SJCRH30 (cell line): ENCODE measurements around the gene MYCL. TPM values are rescaled to one million over a fixed set of nuclear protein-coding genes. Genes with fewer than 3 reads are reported as not detected.

Experiments used
- DNase-seq, 2 experiments: peaks; one replicate each; pipeline ENCODE4 v3.0.0-alpha.2; 2015 to 2020
- H3K27ac ChIP-seq: fragments of 250-450 bp; sonication (Bioruptor Pico); 2 replicates; pipeline ENCODE4 v1.5.1; 2020; ENCODE audit warnings: mild to moderate bottlenecking, moderate library complexity
- H3K27me3 ChIP-seq: fragments of 250-450 bp; sonication (Bioruptor Pico); 2 replicates; pipeline ENCODE4 v1.5.1; 2020; ENCODE audit warnings: mild to moderate bottlenecking, moderate library complexity
- H3K36me3 ChIP-seq: fragments of 250-450 bp; sonication (Bioruptor Pico); 2 replicates; pipeline ENCODE4 v1.5.1; 2020; ENCODE audit warnings: mild to moderate bottlenecking, moderate library complexity
- H3K4me1 ChIP-seq: fragments of 250-450 bp; sonication (Bioruptor Pico); 2 replicates; pipeline ENCODE4 v1.5.1; 2020; ENCODE audit warnings: mild to moderate bottlenecking, moderate library complexity
- H3K4me3 ChIP-seq: fragments of 250-450 bp; sonication (Bioruptor Pico); 2 replicates; pipeline ENCODE4 v1.5.1; 2020; ENCODE audit warnings: mild to moderate bottlenecking, moderate library complexity
- H3K9me3 ChIP-seq: fragments of 250-450 bp; sonication (Bioruptor Pico); replicated peaks from 2 replicates; pipeline ENCODE4 v1.5.1; 2020; ENCODE audit warnings: mild to moderate bottlenecking, moderate library complexity
- total RNA-seq: library from RNA; depleted of rRNA; stranded (reverse); fragments of >200 nt; shearing (Covaris generic); gene quantifications from 2 replicates; pipeline ENCODE4 v1.2.3, GENCODE V29; 2014

Gene MYCL
- total RNA-seq, 1 experiment from 2014 or later, result 16.4 TPM

DNA sequence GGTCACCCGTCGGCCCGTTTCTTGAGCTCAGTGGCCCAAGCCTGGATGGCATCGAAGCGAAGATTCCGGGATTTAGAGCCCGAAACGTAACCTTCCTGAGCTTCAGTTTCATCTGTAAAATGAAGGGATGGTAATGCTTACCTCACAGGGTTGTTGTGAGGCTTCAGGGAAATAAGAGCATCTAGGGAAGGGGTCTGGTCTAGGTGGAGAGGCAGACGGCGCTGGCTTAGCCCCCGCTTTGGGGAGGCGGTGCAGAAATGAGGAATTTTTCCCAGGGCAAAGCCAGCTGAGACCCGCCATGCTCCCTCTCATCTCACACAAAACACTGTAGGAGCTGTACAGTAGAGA, 717 bp upstream of the MYCL start:
- H3K27me3 ChIP-seq, result 0 out of 2 replicates have a peak, but pooled peaks cover 9% of the 10 kb centered on the region

DNA sequence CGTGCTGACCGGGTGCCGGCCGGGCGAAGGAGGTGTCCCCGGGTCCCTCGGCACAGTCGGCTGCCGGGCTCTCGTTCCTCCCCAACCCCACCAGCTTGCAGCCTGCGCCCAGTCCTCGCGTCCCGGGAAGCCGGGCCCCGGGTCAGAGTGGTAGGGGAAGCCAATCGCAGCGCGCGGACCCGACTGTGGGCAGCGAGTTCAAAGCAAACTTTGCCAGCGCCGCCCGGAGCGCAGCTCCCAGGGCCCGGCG, 328 bp downstream of the MYCL start:
- DNase-seq, result peak in 1 of 2 experiments; percentile 66
- no peaks in the 10 kb centered on the region for H3K9me3 ChIP-seq
- H3K27ac ChIP-seq, result peak overlapping the region; percentile 39
- H3K36me3 ChIP-seq, result no peaks in the 10 kb centered on the region
- peaks cover 30% of the 10 kb centered on the region for H3K4me1 ChIP-seq
- H3K27me3 ChIP-seq, result 0 out of 2 replicates have a peak, but pooled peaks cover 9% of the 10 kb centered on the region
- H3K4me3 ChIP-seq, result peak overlapping the region; percentile 75

More for the DNA sequence above, 717 bp upstream of the MYCL start:
- H3K4me3 ChIP-seq, result peak overlapping the region; percentile 75
- H3K4me1 ChIP-seq, result peaks cover 23% of the 10 kb centered on the region
- H3K36me3 ChIP-seq, result no peaks in the 10 kb centered on the region
- no peak overlapping the region for H3K27ac ChIP-seq
- no peak for DNase-seq
- H3K9me3 ChIP-seq, result no peaks in the 10 kb centered on the region

DNA sequence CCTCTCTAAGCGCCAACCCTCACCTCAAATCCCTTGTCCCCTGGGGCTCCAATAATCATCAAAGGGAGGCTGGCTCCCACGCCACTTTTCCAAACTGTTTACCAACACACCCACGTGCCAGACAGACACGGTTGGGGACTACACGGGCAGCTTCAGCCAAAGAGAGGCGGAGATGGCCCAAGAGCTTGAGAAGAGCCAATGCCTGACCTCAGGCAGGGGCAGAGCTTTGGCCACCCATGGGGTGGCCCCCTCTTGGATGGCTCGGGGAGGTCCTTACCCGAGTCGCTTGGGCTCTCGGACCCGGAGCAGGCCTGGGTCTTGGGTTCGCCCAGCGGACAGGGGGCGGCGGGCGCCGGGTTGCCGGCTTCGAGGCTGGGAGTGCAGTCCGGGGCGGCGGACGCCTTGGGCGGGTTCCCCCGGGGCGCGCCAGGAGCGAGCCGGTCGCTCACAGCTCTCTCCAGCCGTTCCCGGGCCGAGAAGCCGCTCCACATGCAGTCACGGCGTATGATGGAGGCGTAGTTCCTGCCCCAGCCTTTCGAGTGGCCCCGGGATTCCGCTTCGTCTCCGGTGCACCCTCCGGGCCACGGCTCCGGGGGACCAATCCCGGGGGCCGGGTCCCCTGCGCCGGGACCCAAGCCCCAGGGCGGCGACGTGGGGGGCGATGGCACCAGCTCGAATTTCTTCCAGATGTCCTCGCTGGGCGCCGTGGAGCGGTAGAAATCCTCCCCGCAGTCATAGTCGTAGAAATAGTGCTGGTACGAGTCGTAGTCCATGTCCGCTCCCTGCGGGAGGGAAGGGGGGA, 854 bp downstream of the MYCL start:
- Histone ChIP-seq H3K27ac (peak overlapping the region; percentile 39), H3K27me3 (0 out of 2 replicates have a peak, but pooled peaks cover 9% of the 10 kb centered on the region)

DNA sequence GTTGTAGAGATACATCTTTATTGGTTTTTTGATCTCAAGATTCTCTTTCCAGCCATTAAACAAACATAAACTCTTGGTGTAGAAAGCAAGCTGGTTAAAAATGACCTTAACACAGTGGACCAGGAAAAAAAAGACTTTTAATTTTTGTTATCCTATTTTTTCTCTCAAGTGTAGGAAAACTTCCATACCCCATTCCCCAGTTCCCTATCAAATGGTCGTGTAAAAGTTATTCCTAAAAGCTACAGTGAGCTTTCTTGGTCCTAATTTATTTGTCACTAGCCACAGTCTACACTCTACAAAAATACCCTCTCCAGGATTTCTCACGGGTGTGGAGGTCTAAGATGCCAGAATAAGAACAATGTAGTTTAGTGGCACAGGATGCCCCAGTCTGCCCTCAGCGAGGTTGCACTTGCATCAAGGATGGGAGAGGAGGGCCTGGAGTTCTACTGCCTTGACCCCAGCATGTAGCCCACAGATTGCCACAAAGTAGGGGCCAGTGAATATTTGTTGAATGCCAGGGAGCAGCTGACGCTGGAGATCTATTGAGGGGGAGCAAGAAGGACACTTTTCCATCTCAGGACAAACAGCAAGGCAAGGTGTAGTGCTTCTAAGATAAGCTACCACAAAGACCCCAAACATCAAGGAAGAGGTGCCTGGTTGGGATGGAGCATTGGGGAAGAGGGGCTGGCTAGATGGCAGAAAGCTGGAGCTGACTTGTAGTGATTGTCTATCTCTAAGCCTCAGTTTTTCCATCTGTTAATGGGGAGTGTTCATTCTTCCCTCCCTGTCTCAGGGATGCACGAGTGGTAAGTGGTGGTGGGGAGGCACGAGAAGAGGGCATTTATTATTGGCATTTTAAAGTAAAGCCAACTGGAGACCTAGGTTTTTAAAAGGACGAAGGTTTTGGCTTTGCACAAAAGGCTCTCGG, 1.8 kb downstream of the MYCL start:
- Histone ChIP-seq H3K4me3 (peak overlapping the region; percentile 75), H3K4me1 (peaks cover 45% of the 10 kb centered on the region)

More for the DNA sequence above, 854 bp downstream of the MYCL start:
- peak overlapping the region; percentile 75 for H3K4me3 ChIP-seq
- DNase-seq, result peak; percentile 60 to 64
- no peaks in the 10 kb centered on the region for H3K36me3 ChIP-seq
- peaks cover 36% of the 10 kb centered on the region for H3K4me1 ChIP-seq
- no peaks in the 10 kb centered on the region for H3K9me3 ChIP-seq

DNA sequence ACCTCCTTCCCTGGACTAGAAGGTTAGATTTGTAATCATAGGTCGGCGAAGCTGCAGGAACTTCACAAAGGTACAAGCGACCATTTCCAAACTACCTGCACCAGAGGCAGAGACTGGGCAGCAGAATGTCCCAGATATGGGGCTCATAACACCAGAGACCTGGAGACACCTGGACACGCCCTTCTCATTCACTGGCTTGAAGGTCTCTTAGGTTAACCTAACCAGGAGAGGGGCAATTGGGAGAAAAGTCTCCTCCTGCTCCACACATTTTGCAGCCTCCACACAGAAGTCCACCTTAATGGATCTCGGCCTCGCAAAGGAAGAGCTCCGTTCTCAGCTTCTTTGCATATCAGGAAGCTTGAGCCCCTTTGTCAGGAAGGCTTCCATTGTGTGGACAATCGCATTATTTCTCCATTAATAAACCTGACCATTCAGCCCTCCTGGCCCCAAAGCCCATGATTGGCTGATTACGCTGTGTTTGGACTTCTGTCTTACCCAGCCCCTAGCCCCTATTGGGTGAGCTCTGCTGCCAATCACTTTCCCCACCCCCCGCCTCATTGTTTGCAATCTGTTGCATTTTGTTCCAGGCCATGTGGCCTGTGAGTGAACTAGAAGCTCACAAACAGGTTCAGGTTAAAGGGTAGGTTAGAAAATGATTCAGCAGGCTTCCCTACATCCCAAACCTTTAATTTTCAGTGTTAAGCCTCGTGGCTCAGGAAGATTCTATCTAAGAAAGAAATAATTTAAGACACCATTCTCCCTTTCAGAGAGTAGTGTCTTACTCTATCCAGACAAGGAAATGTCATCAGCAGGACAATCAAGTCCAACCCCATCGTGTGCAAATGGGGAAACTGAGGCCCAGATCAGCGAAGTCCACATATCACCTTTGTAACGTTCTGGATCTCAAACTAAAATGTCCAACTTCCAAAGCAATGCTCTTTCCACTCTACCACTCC, 2.8 kb downstream of the MYCL start:
- H3K4me1 ChIP-seq, result peaks cover 53% of the 10 kb centered on the region
- 0 out of 2 replicates have a peak, but pooled peaks cover 9% of the 10 kb centered on the region for H3K27me3 ChIP-seq
- H3K4me3 ChIP-seq, result no peak overlapping the region
- peak; percentile 70 to 81 for DNase-seq
- H3K27ac ChIP-seq, result no peak overlapping the region
- H3K9me3 ChIP-seq, result no peaks in the 10 kb centered on the region
- no peaks in the 10 kb centered on the region for H3K36me3 ChIP-seq

More for the DNA sequence above, 1.8 kb downstream of the MYCL start:
- DNase-seq, result no peak
- Histone ChIP-seq H3K9me3 (no peaks in the 10 kb centered on the region), H3K27me3 (0 out of 2 replicates have a peak, but pooled peaks cover 9% of the 10 kb centered on the region), H3K36me3 (no peaks in the 10 kb centered on the region), H3K27ac (no peak overlapping the region)

DNA sequence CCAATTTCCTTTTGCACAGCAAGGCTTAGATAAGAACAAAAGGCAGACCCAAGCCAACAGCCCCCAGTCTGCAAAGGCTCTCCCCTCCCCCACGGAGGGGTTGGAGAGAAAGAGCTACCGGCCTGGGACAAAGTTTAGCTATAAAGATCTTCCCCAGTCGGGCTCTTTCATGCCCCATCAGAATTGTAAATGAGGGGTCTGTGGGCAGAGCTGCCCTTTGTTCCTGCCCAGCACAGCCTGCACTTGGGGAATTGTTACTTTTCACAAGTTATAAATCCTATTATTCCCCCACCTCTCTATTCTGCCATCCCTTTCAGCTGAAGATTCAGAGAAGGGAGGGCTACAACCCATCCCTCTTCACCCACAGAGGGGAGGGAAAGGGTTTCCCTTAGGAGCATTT, 3.5 kb downstream of the MYCL start:
- Histone ChIP-seq H3K36me3 (no peaks in the 10 kb centered on the region), H3K4me3 (no peak overlapping the region), H3K27me3 (0 out of 2 replicates have a peak, but pooled peaks cover 7% of the 10 kb centered on the region), H3K9me3 (no peaks in the 10 kb centered on the region), H3K4me1 (peaks cover 60% of the 10 kb centered on the region), H3K27ac (no peak overlapping the region; the same call in 1 of the 2 replicates)
- DNase-seq, result no peak

DNA sequence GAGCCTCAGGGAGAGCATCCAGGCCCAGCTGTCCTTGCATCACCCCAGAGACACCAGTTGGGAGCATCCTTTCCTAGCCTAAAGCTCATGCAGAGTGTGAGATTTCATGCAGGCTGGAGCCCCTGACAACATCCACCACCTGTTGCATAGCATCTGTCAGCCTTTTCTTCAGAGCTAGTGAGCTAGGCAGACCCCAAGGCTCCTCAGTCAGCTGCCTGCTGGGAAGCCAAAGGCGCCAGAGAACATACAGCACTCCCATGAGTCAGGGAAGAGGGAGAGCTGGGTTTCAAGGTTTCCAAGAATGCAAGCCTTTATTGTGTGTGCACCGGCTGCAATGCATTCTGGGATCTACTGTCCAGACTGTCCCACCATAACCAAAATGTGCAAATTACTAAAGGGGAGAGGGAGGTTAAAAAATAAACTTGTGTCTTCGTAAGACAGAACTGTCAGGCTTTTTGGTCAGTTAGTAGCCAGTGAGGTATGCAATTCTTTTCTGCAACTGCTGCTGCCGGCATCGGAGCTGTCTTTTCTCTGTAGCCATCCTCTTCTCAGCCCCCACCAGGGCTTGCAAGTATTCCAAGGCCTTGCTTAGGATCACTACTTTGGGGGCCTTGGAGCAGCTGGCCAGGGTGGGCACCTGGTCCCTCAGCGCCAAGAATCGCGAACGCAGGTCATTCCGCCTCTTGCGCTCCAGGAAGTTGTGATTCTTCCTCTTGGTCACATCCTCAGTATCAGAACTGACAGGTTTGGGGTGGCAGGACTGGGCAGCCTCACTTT, 4.6 kb downstream of the MYCL start:
- H3K9me3 ChIP-seq, result no peaks in the 10 kb centered on the region
- no peaks in the 10 kb centered on the region for H3K36me3 ChIP-seq
- peak; percentile 99 for DNase-seq
- H3K27ac ChIP-seq, result peak overlapping the region; percentile 64
- no peak overlapping the region for H3K4me3 ChIP-seq
- no peaks in the 10 kb centered on the region for H3K27me3 ChIP-seq
- peaks cover 71% of the 10 kb centered on the region for H3K4me1 ChIP-seq

DNA sequence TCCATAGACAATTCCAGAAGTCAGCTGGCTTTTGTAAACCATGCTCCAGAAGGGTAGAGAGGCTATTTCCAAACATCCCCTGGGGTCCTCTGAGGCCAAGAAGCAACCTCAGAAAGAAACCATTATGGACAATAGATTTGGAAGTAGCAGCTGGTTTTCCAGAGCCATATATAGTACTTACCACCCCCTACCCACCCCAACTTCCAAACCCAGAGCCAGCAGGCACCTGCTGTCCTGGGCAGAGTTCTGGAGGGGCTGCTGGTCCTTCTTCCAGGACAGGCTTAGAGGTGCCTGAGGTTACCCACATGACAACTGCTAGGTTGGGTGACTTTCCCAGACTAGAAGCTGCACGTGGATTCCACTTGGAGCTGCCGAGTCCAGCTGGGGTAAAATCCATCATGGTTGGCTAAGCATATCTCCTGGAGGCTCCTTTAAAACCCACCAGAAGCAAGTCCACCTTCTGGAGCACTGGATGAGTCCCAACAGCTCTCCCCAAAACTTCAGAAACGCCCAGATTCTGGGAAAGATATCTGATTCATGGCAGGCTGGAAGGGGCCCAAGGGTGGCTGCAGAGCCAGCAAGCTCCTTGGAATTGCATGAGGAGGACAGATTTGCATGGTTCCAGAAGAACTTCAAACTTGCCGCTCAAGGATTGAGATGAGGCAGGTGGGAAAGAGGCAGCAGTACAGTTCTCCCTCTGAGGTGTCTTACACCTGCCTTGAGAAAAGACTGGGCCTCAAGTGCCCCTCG, 5.8 kb downstream of the MYCL start:
- Histone ChIP-seq H3K27ac (peak overlapping the region; percentile 64), H3K27me3 (no peaks in the 10 kb centered on the region), H3K36me3 (no peaks in the 10 kb centered on the region), H3K9me3 (no peaks in the 10 kb centered on the region), H3K4me3 (no peak overlapping the region), H3K4me1 (peaks cover 75% of the 10 kb centered on the region)
- peak; percentile 31 to 56 for DNase-seq

DNA sequence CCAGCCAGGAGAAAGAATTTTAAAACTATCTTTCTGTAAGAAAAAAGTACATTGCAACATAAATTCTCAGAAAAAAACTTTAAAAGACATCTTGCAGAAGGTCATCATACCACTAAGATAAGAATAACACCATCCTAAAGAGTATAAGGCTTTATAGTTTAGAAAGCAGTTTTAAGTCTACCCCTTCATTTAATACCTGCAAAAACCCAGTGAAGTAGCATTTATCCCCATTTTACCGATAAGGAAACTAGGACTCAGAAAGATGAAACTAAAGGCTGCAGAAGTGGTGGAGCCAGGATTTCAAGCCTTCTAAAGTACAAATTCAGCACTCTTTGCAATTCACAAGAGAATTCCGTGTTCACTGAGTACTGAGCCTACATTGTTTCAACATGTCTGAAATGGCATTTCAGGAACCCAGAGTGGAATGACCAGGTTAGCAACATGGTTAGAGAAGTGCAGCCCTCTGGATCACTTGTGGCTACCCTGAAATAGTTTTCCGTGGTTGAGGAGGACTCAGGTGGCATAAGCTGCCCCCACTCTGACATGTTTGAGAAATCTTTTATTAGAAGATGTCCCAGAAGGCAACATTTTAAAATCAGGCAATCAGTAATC, 6.7 kb downstream of the MYCL start:
- no peaks in the 10 kb centered on the region for H3K9me3 ChIP-seq
- DNase-seq, result no peak
- H3K27ac ChIP-seq, result no peak overlapping the region
- no peaks in the 10 kb centered on the region for H3K36me3 ChIP-seq
- H3K27me3 ChIP-seq, result no peaks in the 10 kb centered on the region
- no peak overlapping the region for H3K4me3 ChIP-seq
- peaks cover 71% of the 10 kb centered on the region for H3K4me1 ChIP-seq

DNA sequence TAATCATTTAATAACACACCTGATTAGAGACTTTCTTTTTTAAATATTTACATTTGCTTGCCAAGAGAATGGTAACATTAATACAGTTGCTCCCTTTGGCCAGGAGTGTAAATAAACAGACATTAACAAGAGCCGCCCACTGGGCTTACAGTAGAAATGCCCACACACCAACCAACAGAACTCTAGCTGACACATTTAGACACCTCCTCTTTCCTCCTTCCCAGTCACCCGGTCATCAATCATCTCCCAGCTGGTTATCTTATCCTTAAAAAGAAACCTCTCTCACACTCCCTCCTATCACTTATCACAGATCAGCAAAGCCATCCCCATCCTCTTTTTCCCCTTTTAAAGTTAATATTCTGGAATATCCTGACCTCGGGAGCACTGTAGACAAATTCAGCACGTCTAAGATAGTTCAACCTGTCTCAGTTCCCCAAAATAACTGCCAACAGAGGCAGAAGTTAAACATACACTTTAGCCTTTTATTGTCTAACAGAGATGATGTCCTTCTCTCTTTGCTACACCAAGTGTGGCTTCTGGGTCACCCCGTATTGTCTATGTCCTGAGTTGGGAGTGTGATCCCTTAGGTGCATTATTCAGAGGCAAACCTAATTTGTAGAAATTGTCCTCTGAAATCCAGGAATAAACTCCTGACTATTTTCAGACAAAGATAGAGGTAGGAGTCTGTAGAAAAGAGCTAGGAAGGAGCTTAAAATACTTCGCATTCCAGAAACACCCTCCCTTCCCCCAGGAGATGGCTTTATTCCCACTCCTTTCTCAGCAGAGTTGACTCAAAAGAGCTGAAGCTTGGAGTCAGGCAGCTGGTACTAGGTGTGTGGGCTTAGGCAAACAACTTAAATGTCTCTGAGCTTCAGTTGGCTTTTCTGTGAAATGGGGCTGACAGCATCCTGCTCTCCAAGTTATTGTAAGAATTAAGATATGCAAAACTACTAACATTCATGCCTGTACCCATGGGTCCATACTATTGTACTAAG, 8.8 kb downstream of the MYCL start:
- H3K4me3 ChIP-seq, result no peak overlapping the region

DNA sequence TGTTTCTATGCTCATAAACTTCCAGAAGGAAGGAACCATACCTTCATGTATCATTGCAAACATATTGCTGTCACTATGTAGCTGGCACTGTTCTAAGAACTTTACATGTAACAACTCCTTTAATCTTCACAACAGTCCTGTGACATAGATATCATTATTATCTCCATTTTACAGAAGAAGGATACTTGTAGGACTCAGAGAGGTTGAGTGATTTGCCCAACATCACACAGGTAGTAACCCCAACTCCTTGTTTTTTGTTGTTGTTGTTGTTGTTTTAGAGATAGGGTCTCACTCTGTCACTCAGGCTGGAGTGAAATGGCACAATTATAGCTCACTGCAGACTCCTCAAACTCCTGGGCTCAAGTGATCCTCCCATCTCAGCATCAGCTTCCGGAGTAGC, 10.8 kb downstream of the MYCL start:
- Histone ChIP-seq H3K4me3 (no peak overlapping the region), H3K27ac (no peak overlapping the region), H3K36me3 (no peaks in the 10 kb centered on the region), H3K4me1 (peaks cover 40% of the 10 kb centered on the region), H3K9me3 (no peaks in the 10 kb centered on the region), H3K27me3 (no peaks in the 10 kb centered on the region)
- DNase-seq, result no peak

More for the DNA sequence above, 8.8 kb downstream of the MYCL start:
- H3K9me3 ChIP-seq, result no peaks in the 10 kb centered on the region
- no peaks in the 10 kb centered on the region for H3K27me3 ChIP-seq
- DNase-seq, result peak; percentile 82 to 84
- no peaks in the 10 kb centered on the region for H3K36me3 ChIP-seq
- peak overlapping the region; percentile 66 for H3K27ac ChIP-seq
- peaks cover 57% of the 10 kb centered on the region for H3K4me1 ChIP-seq

DNA sequence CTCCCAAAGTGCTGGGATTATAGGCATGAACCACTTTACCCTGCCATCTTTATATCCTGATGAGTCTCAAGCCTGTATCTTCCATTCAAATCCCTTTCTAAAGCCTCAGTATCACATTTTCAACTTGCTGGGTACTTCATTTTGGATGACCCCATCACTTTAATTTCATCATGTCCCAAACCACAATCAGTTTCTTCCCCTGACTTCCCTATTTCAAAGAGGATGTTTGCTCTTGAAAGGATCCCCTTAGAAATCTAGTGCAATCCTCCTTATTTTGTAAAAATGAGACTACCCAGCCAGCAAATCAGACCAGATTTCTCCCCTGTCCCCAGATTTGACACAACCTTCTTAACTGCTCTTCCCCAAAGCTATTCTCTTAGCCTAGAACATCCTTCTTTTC, 11.4 kb downstream of the MYCL start:
- Histone ChIP-seq H3K27ac (no peak overlapping the region), H3K27me3 (no peaks in the 10 kb centered on the region), H3K4me1 (peaks cover 34% of the 10 kb centered on the region), H3K4me3 (no peak overlapping the region), H3K36me3 (no peaks in the 10 kb centered on the region), H3K9me3 (no peaks in the 10 kb centered on the region)
- no peak for DNase-seq
